H9 (cell line): ENCODE results near the gene THSD7A. TPM values are rescaled to one million over a fixed set of nuclear protein-coding genes. Genes with fewer than 3 reads are reported as not detected.
"Not testable (repeated sequence)": the region's sequence is repeated elsewhere in the genome, so short reads cannot be mapped to it uniquely, and the experiment has no call there.

Experiments
- DNase-seq: peaks from one replicate; pipeline ENCODE4 v3.0.0-alpha.2; 2017
- H2AFZ ChIP-seq: one replicate; pipeline ENCODE4 v1.6.1; 2013; ENCODE audit warnings: mild to moderate bottlenecking, low read length, control low read depth, moderate library complexity
- H2AK5ac ChIP-seq: 2 replicates; pipeline ENCODE4 v1.6.1; 2013; ENCODE audit warnings: low read length, control low read depth, mixed read lengths; ENCODE audit not compliant: insufficient read length
- H2BK120ac ChIP-seq: one replicate; pipeline ENCODE4 v1.6.1; 2013; ENCODE audit warnings: low read depth, mild to moderate bottlenecking, low read length, control low read depth, inconsistent platforms; ENCODE audit not compliant: poor library complexity, severe bottlenecking
- H2BK12ac ChIP-seq: 2 replicates; pipeline ENCODE4 v1.6.1; 2013; ENCODE audit warnings: low read length, control low read depth, mixed read lengths, low read depth; ENCODE audit not compliant: insufficient read length
- H2BK15ac ChIP-seq: 2 replicates; pipeline ENCODE4 v1.6.1; 2013; ENCODE audit warnings: low read depth, low read length, control low read depth
- H2BK20ac ChIP-seq: one replicate; pipeline ENCODE4 v1.6.1; 2013; ENCODE audit warnings: low read depth, mild to moderate bottlenecking, low read length, control low read depth, inconsistent platforms; ENCODE audit not compliant: poor library complexity, severe bottlenecking
- H2BK5ac ChIP-seq: 2 replicates; pipeline ENCODE4 v1.6.1; 2013; ENCODE audit warnings: low read length, control low read depth, mixed read lengths; ENCODE audit not compliant: insufficient read length
- H3K14ac ChIP-seq: 2 replicates; pipeline ENCODE4 v1.6.1; 2013; ENCODE audit warnings: low read length, control low read depth; ENCODE audit not compliant: insufficient read depth
- H3K18ac ChIP-seq: 2 replicates; pipeline ENCODE4 v1.6.1; 2013; ENCODE audit warnings: low read depth, mild to moderate bottlenecking, mixed read lengths, low read length, control low read depth; ENCODE audit not compliant: insufficient read length
- H3K23ac ChIP-seq: 2 replicates; pipeline ENCODE4 v1.6.1; 2013; ENCODE audit warnings: low read length, control low read depth, mixed read lengths, low read depth; ENCODE audit not compliant: insufficient read length
- H3K23me2 ChIP-seq: 2 replicates; pipeline ENCODE4 v1.6.1; 2013; ENCODE audit warnings: low read depth, mild to moderate bottlenecking, mixed read lengths, low read length, control low read depth; ENCODE audit not compliant: insufficient read length, poor library complexity, severe bottlenecking
- H3K27ac ChIP-seq: 2 replicates; pipeline ENCODE4 v1.5.1; 2013; ENCODE audit warnings: low read length, control low read depth, mixed read lengths, low read depth; ENCODE audit not compliant: insufficient read length
- H3K27me3 ChIP-seq: 2 replicates; pipeline ENCODE4 v1.6.1; 2013; ENCODE audit warnings: low read length, control low read depth, inconsistent platforms; ENCODE audit not compliant: insufficient read depth
- H3K4ac ChIP-seq: 2 replicates; pipeline ENCODE4 v1.6.1; 2013; ENCODE audit warnings: low read depth, mild to moderate bottlenecking, control low read depth, inconsistent platforms, low read length, moderate library complexity
- H3K4me1 ChIP-seq: 2 replicates; pipeline ENCODE4 v1.6.1; 2013; ENCODE audit warnings: low read length, control low read depth, inconsistent platforms; ENCODE audit not compliant: insufficient read depth
- H3K4me2 ChIP-seq: 2 replicates; pipeline ENCODE4 v1.6.1; 2013; ENCODE audit warnings: low read length, control low read depth, mixed read lengths; ENCODE audit not compliant: insufficient read length, insufficient read depth
- H3K56ac ChIP-seq: 2 replicates; pipeline ENCODE4 v1.6.1; 2013; ENCODE audit warnings: low read depth, mild to moderate bottlenecking, mixed read lengths, low read length, control low read depth; ENCODE audit not compliant: insufficient read length
- H3K79me1 ChIP-seq: 2 replicates; pipeline ENCODE4 v1.6.1; 2013; ENCODE audit warnings: low read depth, mild to moderate bottlenecking, moderate library complexity, low read length, control low read depth, inconsistent platforms; ENCODE audit not compliant: insufficient read depth, poor library complexity, severe bottlenecking
- H3K79me2 ChIP-seq: 2 replicates; pipeline ENCODE4 v1.6.1; 2013; ENCODE audit warnings: low read length, control low read depth, inconsistent platforms; ENCODE audit not compliant: insufficient read depth
- H3K9ac ChIP-seq: 2 replicates; pipeline ENCODE4 v1.6.1; 2013; ENCODE audit warnings: low read length, control low read depth, mixed read lengths; ENCODE audit not compliant: insufficient read length; ENCODE audit errors: extremely low read depth
- H3K9me3 ChIP-seq: one replicate; pipeline ENCODE4 v1.6.1; 2013; ENCODE audit warnings: low read depth, low read length, inconsistent platforms; ENCODE audit not compliant: control insufficient read depth
- H3T11ph ChIP-seq: one replicate; pipeline ENCODE4 v1.6.1; 2013; ENCODE audit warnings: mild to moderate bottlenecking, low read length, control low read depth, inconsistent platforms
- H4K20me1 ChIP-seq: one replicate; pipeline ENCODE4 v1.6.1; 2013; ENCODE audit not compliant: control insufficient read depth, insufficient read length, insufficient read depth
- H4K5ac ChIP-seq: 2 replicates; pipeline ENCODE4 v1.6.1; 2013; ENCODE audit warnings: low read depth, mild to moderate bottlenecking, mixed read lengths, low read length, control low read depth; ENCODE audit not compliant: insufficient read length
- H4K8ac ChIP-seq: replicated peaks from 2 replicates; pipeline ENCODE4 v1.6.1; 2013; ENCODE audit warnings: low read length, control low read depth, mixed read lengths, low read depth; ENCODE audit not compliant: insufficient read length
- H4K91ac ChIP-seq: 2 replicates; pipeline ENCODE4 v1.6.1; 2013; ENCODE audit warnings: low read depth, mild to moderate bottlenecking, moderate library complexity, mixed read lengths, low read length, control low read depth; ENCODE audit not compliant: insufficient read length
- H3K27ac Mint-ChIP-seq, 3 experiments: 2 replicates in 2 of 3; 3 replicates in 1 of 3; pipeline ENCODE4 v1.8.0; 2020 to 2021; ENCODE audit warnings: mixed read lengths in 3 of 3, mild to moderate bottlenecking in 1 of 3, moderate library complexity in 1 of 3
- H3K27me3 Mint-ChIP-seq: 2 replicates; pipeline ENCODE4 v1.8.0; 2021; ENCODE audit warnings: low read depth, mild to moderate bottlenecking, moderate library complexity, mixed read lengths
- H3K36me3 Mint-ChIP-seq, 3 experiments: 2 replicates in 2 of 3; 3 replicates in 1 of 3; pipeline ENCODE4 v1.8.0; 2020 to 2021; ENCODE audit warnings: low read depth in 3 of 3, mixed read lengths in 3 of 3; ENCODE audit not compliant: insufficient read depth in 1 of 3
- H3K4me1 Mint-ChIP-seq, 2 experiments: 2 replicates each; pipeline ENCODE4 v1.8.0; 2020; ENCODE audit warnings: mixed read lengths in 2 of 2
- H3K4me3 Mint-ChIP-seq, 2 experiments: 2 replicates in 1 of 2; 3 replicates in 1 of 2; pipeline ENCODE4 v1.8.0; 2020 to 2021; ENCODE audit warnings: mild to moderate bottlenecking in 2 of 2, mixed read lengths in 2 of 2, moderate library complexity in 1 of 2
- H3K9me3 Mint-ChIP-seq, 2 experiments: 2 replicates in 1 of 2; 3 replicates in 1 of 2; pipeline ENCODE4 v1.8.0; 2020; ENCODE audit warnings: mild to moderate bottlenecking in 2 of 2, mixed read lengths in 2 of 2, moderate library complexity in 1 of 2
- WGBS: extraction: QIAGEN DNeasy Blood & Tissue Kit; methylation state at CpG from one replicate; pipeline ENCODE4 v1.1.7; 2013; ENCODE audit warnings: missing lambda C conversion rate, low lambda C conversion rate, mixed read lengths; ENCODE audit not compliant: insufficient read length; ENCODE audit errors: extremely low coverage; 5-methylcytosine and 5-hydroxymethylcytosine counted together
- total RNA-seq: library from RNA; stranded (reverse); gene quantifications from 2 replicates; pipeline ENCODE4 v1.2.1, GENCODE V29; 2021
- TF ChIP-seq, protein P1 (sequence below): fragments of 200-600 bp; sonication (generic); conservative IDR thresholded peaks from 3 replicates; pipeline ENCODE4 v1.8.0; 2021; ENCODE audit warnings: antibody characterized with exemption, mild to moderate bottlenecking

Gene THSD7A
- total RNA-seq, 1 experiment from 2014 or later = 0.42 TPM

DNA sequence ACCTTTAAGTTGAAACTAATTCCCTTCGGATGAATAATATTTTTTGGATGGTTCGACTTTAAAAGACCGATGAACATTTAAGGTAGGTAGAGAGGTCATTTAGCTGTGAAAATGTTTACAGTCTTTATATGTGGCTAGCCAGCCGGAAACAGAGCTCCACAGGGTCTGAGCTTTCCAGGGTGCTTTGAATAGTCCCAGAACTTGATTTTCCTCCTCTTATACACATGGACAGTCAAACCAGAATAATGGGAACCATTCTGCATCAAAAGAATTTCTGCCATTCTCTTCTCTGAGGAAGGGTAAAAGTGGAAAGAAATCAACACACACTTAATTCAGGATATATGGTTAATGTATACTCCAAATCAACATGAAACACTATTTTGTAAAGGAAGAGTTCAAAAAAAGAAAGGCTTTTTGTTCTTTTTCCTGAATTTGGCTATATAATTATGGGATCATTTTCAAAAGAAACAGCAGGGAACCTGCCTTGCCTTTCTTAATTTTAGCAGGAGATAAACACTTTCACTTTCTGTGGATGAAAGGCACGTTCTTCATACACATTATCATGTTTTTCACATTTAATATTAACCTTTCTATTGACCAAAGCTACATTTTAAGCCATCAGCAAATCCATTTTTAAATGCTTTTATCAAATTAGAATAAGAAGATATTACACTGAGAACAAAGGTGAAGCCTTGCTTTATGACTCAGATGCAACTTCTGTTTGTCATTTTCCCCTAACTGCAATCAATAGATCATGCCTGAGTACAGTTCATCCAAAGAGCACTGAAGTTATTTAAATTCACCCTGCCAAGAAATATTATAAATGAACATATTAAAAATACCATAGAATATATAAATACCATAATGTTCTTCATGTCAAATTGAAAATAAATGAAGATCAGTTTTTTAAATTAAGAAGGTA, 307.3 kb downstream of the THSD7A start:
- WGBS = no CpG with 5 or more reads among the region's 5 CpGs
- H3K27ac ChIP-seq = no peak overlapping the region
- no peak overlapping the region for H2BK120ac ChIP-seq
- no peak overlapping the region for H3K4me3 Mint-ChIP-seq
- H3K4me2 ChIP-seq = no peak overlapping the region
- no peak overlapping the region for H3K4ac ChIP-seq
- H3T11ph ChIP-seq = no peak overlapping the region
- H3K56ac ChIP-seq = no peak overlapping the region
- no peak overlapping the region for H3K14ac ChIP-seq
- no peaks in the 10 kb centered on the region; the same call in 1 of the 2 replicates for H3K27me3 Mint-ChIP-seq
- no peak overlapping the region for H3K18ac ChIP-seq
- no peaks in the 10 kb centered on the region for H3K27me3 ChIP-seq
- H4K5ac ChIP-seq = no peak overlapping the region
- no peak overlapping the region for H3K9ac ChIP-seq
- no peaks in the 10 kb centered on the region for H3K79me1 ChIP-seq
- peaks cover 20 to 29% of the 10 kb centered on the region in 2 experiments for H3K4me1 Mint-ChIP-seq
- no peak overlapping the region for H4K8ac ChIP-seq
- no peak overlapping the region for H2AK5ac ChIP-seq
- H2BK5ac ChIP-seq = no peak overlapping the region
- H3K79me2 ChIP-seq = no peaks in the 10 kb centered on the region
- H3K36me3 Mint-ChIP-seq = peaks cover 0 to 10% (median 4%) of the 10 kb centered on the region in 3 experiments; a peak in 5 of 7 replicates
- DNase-seq = no peak
- H2BK12ac ChIP-seq = no peak overlapping the region
- no peaks in the 10 kb centered on the region for H3K4me1 ChIP-seq
- no peak overlapping the region for H2BK15ac ChIP-seq
- no peaks in the 10 kb centered on the region for H3K9me3 ChIP-seq
- H3K23ac ChIP-seq = no peak overlapping the region
- no peaks in the 10 kb centered on the region for H3K23me2 ChIP-seq
- no peak overlapping the region for H2BK20ac ChIP-seq
- no peak overlapping the region for H4K91ac ChIP-seq
- no peak overlapping the region for H3K27ac Mint-ChIP-seq
- TF ChIP-seq, protein P1, sequence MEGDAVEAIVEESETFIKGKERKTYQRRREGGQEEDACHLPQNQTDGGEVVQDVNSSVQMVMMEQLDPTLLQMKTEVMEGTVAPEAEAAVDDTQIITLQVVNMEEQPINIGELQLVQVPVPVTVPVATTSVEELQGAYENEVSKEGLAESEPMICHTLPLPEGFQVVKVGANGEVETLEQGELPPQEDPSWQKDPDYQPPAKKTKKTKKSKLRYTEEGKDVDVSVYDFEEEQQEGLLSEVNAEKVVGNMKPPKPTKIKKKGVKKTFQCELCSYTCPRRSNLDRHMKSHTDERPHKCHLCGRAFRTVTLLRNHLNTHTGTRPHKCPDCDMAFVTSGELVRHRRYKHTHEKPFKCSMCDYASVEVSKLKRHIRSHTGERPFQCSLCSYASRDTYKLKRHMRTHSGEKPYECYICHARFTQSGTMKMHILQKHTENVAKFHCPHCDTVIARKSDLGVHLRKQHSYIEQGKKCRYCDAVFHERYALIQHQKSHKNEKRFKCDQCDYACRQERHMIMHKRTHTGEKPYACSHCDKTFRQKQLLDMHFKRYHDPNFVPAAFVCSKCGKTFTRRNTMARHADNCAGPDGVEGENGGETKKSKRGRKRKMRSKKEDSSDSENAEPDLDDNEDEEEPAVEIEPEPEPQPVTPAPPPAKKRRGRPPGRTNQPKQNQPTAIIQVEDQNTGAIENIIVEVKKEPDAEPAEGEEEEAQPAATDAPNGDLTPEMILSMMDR = no peak
- H4K20me1 ChIP-seq = no peaks in the 10 kb centered on the region
- peaks cover 5 to 8% of the 10 kb centered on the region in 2 experiments; a peak in 4 of 5 replicates for H3K9me3 Mint-ChIP-seq
- H2AFZ ChIP-seq = no peak overlapping the region

GRCh38 chr7:11521964-11522499, 310.0 kb downstream of the THSD7A start:
- not testable (repeated sequence) for H3K27ac ChIP-seq, H2BK5ac ChIP-seq, H3K4me1 ChIP-seq, H2AFZ ChIP-seq, H4K5ac ChIP-seq, H2BK20ac ChIP-seq, H3K27me3 ChIP-seq, H3K14ac ChIP-seq, H3K79me1 ChIP-seq, H4K91ac ChIP-seq, H3K56ac ChIP-seq, H4K20me1 ChIP-seq, H2BK15ac ChIP-seq, H3K18ac ChIP-seq, H3K4me3 Mint-ChIP-seq, H3K23me2 ChIP-seq, H2BK12ac ChIP-seq, H3K23ac ChIP-seq, H3K27ac Mint-ChIP-seq, H3K9me3 Mint-ChIP-seq, H3K79me2 ChIP-seq, H3T11ph ChIP-seq, H3K27me3 Mint-ChIP-seq, H3K36me3 Mint-ChIP-seq, DNase-seq, H3K9me3 ChIP-seq, H4K8ac ChIP-seq, H2BK120ac ChIP-seq, H2AK5ac ChIP-seq, H3K9ac ChIP-seq, H3K4ac ChIP-seq, H3K4me2 ChIP-seq
- WGBS = no CpG with 5 or more reads among the region's 2 CpGs
- peaks cover 17 to 21% of the 10 kb centered on the region in 2 experiments for H3K4me1 Mint-ChIP-seq
